Type B pancreatic cell (in vitro differentiated cells): Measurements from ENCODE around the gene PSMA1. TPM values are rescaled to one million over a fixed set of nuclear protein-coding genes. Genes with fewer than 3 reads are reported as not detected.

Experiments
- DNase-seq: peaks from one replicate; pipeline ENCODE4 v3.0.0; 2021; ENCODE audit warnings: mixed read lengths; ENCODE audit not compliant: unreplicated experiment; ENCODE audit errors: extremely low spot score
- H3K27ac Mint-ChIP-seq: 2 replicates; pipeline ENCODE4 v1.8.0; 2021; ENCODE audit warnings: mild to moderate bottlenecking, mixed read lengths
- H3K27me3 Mint-ChIP-seq: 2 replicates; pipeline ENCODE4 v1.8.0; 2021; ENCODE audit warnings: mixed read lengths
- H3K36me3 Mint-ChIP-seq: 2 replicates; pipeline ENCODE4 v1.8.0; 2021; ENCODE audit warnings: mixed read lengths
- H3K4me1 Mint-ChIP-seq: one replicate; pipeline ENCODE4 v1.8.0; 2021; ENCODE audit warnings: mixed read lengths; ENCODE audit not compliant: unreplicated experiment
- H3K4me3 Mint-ChIP-seq: 2 replicates; pipeline ENCODE4 v1.8.0; 2021; ENCODE audit warnings: mild to moderate bottlenecking, mixed read lengths
- H3K9me3 Mint-ChIP-seq: 2 replicates; pipeline ENCODE4 v1.8.0; 2021; ENCODE audit warnings: mixed read lengths
- total RNA-seq: library from RNA; stranded (reverse); gene quantifications from 2 replicates; pipeline ENCODE4 v1.2.1, GENCODE V29; 2021; ENCODE audit warnings: low replicate concordance
- TF ChIP-seq, protein P1 (sequence below): fragments of 200-600 bp; sonication (generic); conservative IDR thresholded peaks from 2 replicates; pipeline ENCODE4 v1.5.0; 2021; ENCODE audit warnings: antibody characterized with exemption, mild to moderate bottlenecking

Gene PSMA1
- total RNA-seq, 1 donor from 2014 or later = 150 TPM

DNA sequence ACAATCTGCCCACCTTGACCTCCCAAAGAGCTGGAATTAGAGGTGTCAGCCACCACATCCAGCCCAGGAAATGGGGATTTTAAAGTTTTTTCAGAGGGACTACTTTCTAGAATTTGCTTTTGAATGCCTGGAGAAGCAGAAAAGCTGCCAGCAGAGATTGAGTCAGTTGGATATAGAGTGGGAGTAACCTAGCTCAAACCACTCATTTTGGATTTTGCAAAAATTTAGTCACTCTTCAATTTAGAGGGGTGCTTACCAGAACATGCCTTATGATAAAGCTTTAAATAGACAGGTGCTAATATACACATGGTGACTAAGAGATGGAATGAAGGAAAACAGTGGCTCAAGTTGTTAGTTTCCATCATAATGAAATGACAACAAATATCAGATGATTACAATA, 26.5 kb upstream of the PSMA1 start:
- H3K27ac Mint-ChIP-seq = no peak overlapping the region
- no peaks in the 10 kb centered on the region for H3K36me3 Mint-ChIP-seq
- no peaks in the 10 kb centered on the region for H3K9me3 Mint-ChIP-seq
- DNase-seq = no peak
- no peak overlapping the region for H3K4me3 Mint-ChIP-seq
- TF ChIP-seq, protein P1, sequence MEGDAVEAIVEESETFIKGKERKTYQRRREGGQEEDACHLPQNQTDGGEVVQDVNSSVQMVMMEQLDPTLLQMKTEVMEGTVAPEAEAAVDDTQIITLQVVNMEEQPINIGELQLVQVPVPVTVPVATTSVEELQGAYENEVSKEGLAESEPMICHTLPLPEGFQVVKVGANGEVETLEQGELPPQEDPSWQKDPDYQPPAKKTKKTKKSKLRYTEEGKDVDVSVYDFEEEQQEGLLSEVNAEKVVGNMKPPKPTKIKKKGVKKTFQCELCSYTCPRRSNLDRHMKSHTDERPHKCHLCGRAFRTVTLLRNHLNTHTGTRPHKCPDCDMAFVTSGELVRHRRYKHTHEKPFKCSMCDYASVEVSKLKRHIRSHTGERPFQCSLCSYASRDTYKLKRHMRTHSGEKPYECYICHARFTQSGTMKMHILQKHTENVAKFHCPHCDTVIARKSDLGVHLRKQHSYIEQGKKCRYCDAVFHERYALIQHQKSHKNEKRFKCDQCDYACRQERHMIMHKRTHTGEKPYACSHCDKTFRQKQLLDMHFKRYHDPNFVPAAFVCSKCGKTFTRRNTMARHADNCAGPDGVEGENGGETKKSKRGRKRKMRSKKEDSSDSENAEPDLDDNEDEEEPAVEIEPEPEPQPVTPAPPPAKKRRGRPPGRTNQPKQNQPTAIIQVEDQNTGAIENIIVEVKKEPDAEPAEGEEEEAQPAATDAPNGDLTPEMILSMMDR = no peak
- no peaks in the 10 kb centered on the region for H3K4me1 Mint-ChIP-seq
- no peaks in the 10 kb centered on the region for H3K27me3 Mint-ChIP-seq

- Mint-ChIP-seq H3K4me3 (no peak overlapping the region), H3K36me3 (no peaks in the 10 kb centered on the region), H3K27ac (no peak overlapping the region), H3K4me1 (peaks cover 4% of the 10 kb centered on the region), H3K9me3 (no peaks in the 10 kb centered on the region), H3K27me3 (no peaks in the 10 kb centered on the region)
- TF ChIP-seq, protein P1 = no peak
- no peak for DNase-seq
These were observed 24.4 kb upstream of the PSMA1 start for GRCh38 chr11:14544611-14545010.

DNA sequence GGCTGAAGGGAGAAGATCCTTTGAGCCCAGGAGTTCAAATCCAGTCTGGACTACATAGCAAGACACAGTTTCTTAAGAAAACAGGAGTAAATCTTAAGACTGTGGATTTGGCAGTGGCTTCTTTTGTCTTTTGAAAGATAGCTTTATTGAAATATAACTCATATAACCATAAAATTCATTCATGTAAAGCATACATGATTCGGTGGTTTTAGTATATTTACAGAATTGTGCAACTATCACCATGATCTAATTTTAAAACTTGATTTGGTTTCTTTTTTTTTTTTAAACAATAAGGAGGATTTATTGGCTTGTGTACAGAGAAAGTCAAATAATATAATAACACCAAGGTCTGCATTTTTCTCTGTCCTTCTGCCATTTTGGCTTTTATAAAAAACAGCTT, 23.1 kb upstream of the PSMA1 start:
- no peaks in the 10 kb centered on the region for H3K9me3 Mint-ChIP-seq
- no peaks in the 10 kb centered on the region for H3K36me3 Mint-ChIP-seq
- no peaks in the 10 kb centered on the region for H3K27me3 Mint-ChIP-seq
- no peak overlapping the region for H3K27ac Mint-ChIP-seq
- peaks cover 4% of the 10 kb centered on the region for H3K4me1 Mint-ChIP-seq
- TF ChIP-seq, protein P1 = no peak
- no peak for DNase-seq
- H3K4me3 Mint-ChIP-seq = no peak overlapping the region

DNA sequence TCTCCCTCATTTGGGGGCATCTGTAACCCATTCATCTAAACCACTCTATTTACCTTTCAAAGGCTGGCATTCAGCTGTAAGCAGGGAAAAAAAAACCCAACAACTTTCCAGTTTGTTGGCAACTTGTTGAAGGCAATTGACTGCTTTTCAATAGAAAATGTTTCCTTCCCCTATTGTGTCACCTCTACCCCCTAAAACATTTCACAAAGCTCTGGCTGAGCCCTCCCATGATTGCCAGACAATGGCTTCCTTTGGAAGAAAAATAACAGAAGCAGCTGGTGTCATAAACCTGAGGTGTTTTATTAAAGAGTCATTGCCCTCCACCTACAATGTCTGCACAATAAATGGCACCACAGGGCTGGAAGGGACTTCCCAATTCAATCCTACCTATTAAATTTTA, 22.1 kb upstream of the PSMA1 start:
- Mint-ChIP-seq H3K27ac (no peak overlapping the region), H3K9me3 (no peaks in the 10 kb centered on the region), H3K27me3 (no peaks in the 10 kb centered on the region), H3K4me1 (peaks cover 4% of the 10 kb centered on the region), H3K36me3 (no peaks in the 10 kb centered on the region), H3K4me3 (no peak overlapping the region)
- no peak for DNase-seq
- TF ChIP-seq, protein P1 = no peak

DNA sequence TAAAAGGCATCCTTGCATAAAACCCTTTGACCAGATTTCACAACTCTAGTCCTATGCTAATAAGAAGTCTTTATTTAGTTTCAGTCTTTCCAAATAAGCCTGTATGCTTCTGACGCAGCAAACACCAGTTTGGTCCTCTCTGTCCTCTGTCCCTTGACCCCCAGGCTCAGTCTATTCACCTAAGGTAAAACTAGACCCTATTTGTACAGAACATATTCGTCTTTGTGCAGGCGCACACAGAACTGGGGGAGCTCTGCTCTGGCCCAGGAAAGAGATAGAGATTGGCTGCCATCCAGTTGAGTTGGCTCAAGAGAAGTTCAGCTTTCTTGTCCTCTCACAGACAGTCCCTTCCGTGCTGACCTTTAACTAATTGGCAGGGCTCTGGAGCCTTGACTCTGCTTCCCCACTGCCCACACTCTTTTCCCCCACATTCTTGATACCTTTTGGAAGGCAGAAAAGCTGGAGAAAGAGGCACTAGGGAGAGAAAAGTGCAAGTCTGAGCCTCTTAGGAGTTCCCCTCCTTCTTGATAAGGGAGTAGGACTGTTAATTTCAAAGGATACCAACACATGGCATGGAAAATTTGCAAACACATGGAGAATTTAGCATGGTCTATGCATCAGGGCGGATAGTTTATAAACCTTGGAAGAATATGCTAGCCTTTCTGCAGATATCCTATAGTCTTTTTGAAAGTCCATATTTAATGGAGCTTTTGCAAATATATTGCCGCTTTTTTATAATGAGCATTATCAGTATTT, 21.2 kb upstream of the PSMA1 start:
- no peak for DNase-seq
- Mint-ChIP-seq H3K4me3 (no peak overlapping the region), H3K4me1 (peaks cover 4% of the 10 kb centered on the region), H3K27me3 (no peaks in the 10 kb centered on the region), H3K36me3 (no peaks in the 10 kb centered on the region), H3K27ac (no peak overlapping the region), H3K9me3 (no peaks in the 10 kb centered on the region)
- TF ChIP-seq, protein P1 = no peak
